Femur (tissue), 1 donor: ENCODE measurements around the gene CDR2.
"Not testable (repeated sequence)": the region's sequence is repeated elsewhere in the genome, so short reads cannot be mapped to it uniquely, and the experiment has no call there.

Experiments
- DNase-seq: peaks from one replicate; pipeline ENCODE4 v3.0.0-alpha.2; 2017

The CDR2 gene

GRCh38 chr16:22375117-22375962 is 921 bp upstream of the CDR2 start:
- peak; percentile 29 for DNase-seq

DNA sequence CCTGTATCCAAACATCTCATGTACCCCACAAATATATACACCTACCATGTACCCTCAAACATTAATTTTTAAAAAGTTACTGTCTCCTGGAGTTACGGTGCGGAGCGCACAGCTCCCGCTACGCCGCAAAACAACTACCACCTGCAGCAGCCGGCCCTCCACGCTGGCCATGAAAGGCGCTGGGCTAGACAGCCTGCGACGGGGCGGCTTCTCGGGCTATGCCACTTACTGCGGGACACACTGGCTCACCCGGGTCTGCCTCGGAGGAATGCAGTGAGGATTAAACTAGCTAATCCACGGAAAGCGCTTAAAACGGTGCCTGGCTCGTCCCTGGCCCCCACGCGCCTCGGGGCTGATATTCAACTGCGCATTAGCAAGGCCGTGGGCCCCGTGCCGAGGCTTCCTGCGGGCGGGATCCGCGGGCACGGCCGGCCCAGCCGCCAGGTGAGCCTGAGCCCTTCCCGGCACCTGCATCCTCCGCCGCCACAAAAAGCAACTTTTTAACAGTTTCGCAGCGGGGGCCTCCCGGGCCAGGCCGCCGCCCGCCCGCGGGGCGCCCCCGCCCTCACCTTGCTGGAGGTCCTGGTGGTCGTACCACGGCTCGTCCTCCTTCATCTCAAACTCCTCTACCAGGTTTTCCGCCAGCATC is 633 bp downstream of the CDR2 start:
- peak; percentile 39 for DNase-seq

GRCh38 chr16:22372882-22373661 is 1.3 kb downstream of the CDR2 start:
- DNase-seq = no peak

- DNase-seq = no peak
These were observed 4.2 kb downstream of the CDR2 start for GRCh38 chr16:22370038-22370820.

- DNase-seq = no peak
These were observed 5.1 kb downstream of the CDR2 start for GRCh38 chr16:22369221-22369811.

DNA sequence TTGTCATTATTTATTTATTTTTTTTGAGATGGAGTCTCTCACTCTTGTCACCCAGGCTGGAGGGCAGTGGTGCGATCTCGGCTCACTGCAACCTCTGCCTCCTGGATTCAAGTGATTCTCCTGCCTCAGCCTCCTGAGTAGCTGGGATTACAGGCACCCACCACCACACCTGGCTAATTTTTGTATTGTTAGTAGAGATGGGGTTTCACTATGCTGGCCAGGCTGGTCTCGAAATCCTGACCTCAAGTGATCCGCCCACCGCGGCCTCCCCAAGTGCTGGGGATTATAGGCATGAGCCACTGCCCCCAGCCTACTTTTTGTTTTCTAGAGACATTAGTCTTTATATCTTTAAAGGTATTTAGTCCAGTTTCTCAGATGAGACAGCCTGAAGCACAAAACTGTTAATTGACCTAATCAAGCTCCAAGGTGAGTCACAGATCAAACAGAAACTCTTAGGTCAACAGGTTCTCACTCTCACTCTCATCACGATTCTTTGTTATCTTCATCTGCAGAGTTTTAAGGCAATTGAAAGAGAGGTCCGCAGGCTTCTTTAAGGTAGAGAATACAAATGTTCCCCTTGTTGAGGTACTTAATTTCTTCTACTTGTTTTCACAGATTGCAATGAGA is 6.1 kb downstream of the CDR2 start:
- not testable (repeated sequence) for DNase-seq

DNA sequence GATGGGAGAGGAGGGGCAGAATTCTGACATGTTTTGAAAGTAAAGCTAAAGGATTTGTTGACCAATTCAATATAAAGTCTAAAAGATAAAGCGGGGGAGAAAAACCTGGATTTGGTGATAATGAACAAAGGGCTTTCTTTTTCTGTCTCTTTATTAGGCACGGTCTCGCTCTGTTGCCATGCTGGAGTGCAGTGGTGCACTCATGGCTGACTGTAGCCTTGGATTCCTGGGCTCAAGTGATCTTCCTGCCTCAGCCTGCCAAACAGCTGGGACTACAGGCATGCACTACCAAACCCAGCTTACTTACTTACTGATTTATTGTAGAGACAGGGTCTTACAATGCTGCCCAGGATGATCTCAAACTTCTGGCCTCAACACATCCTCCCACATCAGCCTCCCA is 7.5 kb downstream of the CDR2 start:
- DNase-seq = no peak

DNA sequence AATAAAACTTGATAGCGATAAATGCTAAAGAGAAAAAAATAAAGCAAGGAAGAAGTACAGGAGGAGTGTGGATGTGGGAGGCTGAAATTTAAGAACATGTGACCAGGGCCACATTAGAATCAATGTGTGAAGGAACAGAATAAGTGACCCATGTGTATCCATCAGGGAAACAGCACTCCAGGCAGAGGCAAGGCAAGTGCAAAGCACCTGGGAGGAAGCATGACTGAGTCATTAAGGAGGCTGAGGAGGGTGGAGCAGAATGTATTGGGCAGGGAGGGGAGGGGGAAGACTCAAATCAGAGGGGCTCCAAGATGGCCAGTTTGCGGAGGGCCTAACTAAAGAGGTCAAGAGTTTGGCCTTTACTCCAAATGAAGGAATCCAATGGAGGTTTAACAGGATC is 8.0 kb downstream of the CDR2 start:
- no peak for DNase-seq

DNA sequence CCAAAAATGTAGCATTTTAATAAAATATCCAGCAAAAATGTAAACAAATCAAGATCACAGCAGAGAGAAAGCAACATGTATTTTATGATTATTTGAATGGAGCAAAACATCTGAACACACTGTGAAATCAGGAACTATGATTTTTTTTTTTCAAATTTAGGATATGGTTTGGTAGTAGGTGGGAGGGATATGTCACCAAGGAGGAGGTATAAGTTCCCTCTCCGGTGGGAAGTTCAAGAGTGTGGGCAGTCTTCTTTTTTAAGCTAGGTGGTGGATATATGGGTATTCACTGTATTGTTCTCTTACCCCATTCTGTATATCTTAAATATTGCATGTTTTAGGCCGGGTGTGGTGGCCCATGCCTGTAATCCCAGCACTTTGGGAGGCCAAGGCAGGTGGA is 10.2 kb downstream of the CDR2 start:
- DNase-seq = no peak

DNA sequence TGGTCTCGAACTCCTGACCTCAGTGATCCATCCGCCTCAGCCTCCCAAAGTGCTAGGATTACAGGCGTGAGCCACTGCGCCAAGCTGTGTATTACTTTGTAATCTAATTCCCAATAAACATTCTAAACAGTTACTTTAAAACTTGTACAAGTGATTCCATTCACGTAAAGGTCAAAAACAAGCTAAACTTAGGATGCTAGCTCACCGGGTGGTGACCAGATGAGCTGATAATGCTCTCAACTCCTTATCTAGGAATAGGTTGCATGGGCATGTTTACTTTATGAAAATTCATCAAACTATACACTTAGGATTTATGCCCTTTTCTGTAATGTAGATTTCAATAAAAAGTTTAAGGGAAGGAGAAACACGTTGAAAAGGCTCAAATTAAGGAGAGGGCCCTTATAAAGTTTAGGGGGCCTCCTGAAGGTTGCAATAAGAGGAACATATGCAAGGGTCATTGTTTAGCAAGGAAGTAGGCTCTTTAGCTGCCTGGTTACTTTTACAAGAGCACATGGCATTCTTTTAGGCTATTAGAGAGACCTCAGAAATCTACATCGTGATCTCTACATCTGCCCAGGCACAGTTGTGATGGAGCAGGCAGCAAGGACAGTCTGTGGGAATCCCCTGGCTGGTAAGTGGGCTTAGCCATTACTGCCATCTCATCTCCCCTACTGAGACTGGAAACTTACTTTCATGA is 13.3 kb downstream of the CDR2 start:
- no peak for DNase-seq

- no peak for DNase-seq
These were observed 14.7 kb downstream of the CDR2 start for GRCh38 chr16:22359679-22360078.

DNA sequence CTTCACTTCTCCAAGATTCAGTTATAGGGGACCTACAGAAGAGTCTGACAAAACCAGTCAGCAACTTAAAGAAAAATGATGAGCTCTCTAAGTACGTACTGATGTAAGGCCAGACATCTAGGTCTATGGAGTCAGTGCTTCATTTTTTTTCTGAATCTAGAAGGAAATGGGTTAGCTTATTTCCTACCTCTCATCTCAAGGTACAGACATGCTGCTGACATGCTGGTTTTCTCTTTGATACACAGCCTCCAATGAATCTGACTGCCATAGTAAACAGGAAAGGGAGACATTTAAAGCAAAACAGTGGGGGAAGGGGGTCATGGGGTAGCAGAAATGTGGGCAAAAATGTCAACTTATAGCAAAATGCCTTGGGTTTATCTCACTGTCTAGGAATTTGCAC is 16.4 kb downstream of the CDR2 start:
- DNase-seq = no peak

DNA sequence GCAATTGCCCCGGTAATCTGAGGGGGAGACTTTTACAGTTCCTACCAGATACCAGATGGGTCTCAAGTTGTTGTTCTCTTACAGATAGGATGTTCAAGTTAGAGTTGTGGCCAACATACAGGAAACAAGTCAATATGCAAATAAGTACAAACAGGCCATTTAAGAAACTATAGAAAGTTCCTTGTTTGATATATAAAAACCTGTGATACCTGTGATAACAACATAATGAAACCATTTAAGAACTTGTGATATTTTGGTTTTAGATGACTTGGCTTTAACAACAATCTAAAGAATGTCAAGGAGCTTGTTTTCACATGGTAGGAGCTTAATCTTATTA is 16.8 kb downstream of the CDR2 start:
- no peak for DNase-seq

GRCh38 chr16:22356930-22357634 is 17.3 kb downstream of the CDR2 start:
- no peak for DNase-seq

GRCh38 chr16:22355487-22355908 is 18.9 kb downstream of the CDR2 start:
- DNase-seq = no peak

- no peak for DNase-seq
These were observed 20.4 kb downstream of the CDR2 start for GRCh38 chr16:22353933-22354541.

- no peak for DNase-seq
These were observed 21.1 kb downstream of the CDR2 start for GRCh38 chr16:22353191-22353919.

GRCh38 chr16:22352723-22353122 is 21.7 kb downstream of the CDR2 start:
- no peak for DNase-seq

- DNase-seq = no peak
These were observed 22.3 kb downstream of the CDR2 start for GRCh38 chr16:22352140-22352539.

- DNase-seq = not testable (repeated sequence)
These were observed 23.4 kb downstream of the CDR2 start for GRCh38 chr16:22351017-22351416.
